Activated gamma-delta T cell (primary cell): Measurements from ENCODE around the gene IL26.

Source experiments
- DNase-seq: peaks from one replicate; lab custom pipeline; 2025; lab: John Stamatoyannopoulos, UW
- total RNA-seq, 2 donors: gene quantifications; one replicate each; lab custom pipeline; 2026; lab: John Stamatoyannopoulos, UW

The IL26 gene, protein sequence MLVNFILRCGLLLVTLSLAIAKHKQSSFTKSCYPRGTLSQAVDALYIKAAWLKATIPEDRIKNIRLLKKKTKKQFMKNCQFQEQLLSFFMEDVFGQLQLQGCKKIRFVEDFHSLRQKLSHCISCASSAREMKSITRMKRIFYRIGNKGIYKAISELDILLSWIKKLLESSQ
- total RNA-seq = 0 to 0.04 reads per million in 2 donors

DNA sequence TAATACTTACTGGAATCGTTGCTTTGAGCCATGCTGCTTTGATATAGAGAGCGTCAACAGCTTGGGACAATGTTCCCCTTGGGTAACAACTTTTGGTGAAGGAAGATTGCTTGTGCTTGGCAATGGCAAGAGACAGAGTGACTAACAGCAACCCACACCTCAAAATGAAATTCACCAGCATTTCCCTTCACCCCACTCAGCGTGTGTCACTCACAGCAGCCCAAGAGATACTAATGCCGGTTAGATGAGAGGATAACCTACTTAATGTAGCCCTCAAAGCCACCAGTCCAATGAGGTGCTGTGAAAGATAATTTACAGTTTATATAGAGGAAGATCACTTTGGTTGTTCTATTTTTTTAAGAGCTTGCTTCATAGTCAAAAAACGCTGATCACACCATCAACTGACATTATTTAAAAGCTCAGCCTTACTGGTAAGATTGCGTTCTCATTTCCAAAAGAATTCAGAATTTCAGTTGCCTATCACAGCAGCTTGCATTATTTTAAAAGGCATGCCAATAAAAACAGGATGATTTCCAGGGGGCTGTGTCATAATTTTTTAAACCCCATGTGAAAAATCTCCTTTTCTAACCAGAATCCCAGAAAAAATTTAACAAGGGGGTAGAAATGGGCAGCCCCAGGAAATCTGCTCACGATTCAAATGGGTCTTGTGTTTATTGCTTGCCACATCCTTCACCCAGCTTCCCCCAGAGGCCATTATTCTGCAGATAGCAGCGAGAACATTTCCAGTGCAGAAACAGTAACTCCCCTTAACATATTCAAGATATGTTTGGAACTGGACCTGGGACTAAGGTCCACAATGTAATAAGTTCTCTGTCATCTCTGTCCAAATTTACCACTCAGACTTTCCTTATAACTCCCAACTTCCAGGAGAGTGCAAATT is at the start of gene IL26:
Gene IL26 (minus strand): TSS at position 235 of the 901 bp plus-strand sequence. CDS start 54 bp downstream, at position 181.
- DNase-seq = no peak

DNA sequence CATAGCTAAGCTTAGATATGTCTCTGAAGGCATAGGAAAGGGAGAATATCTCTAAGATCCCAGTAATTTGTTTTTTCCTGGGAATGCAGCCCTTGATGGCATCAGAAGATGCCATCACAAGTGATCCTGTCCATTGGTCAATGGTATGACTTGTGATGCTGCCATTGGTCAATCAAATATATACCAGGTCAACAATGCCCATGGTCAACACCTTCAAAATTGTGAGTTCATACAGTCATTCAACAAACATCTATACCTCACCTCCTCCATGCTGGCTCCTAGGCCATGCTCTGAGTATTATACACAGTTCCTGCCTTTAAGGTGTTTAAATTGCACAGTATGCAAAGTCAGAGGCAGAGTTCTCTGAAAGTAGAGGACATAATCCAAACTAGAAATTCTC is 47.1 kb upstream of the IL26 start:
- no peak for DNase-seq

DNA sequence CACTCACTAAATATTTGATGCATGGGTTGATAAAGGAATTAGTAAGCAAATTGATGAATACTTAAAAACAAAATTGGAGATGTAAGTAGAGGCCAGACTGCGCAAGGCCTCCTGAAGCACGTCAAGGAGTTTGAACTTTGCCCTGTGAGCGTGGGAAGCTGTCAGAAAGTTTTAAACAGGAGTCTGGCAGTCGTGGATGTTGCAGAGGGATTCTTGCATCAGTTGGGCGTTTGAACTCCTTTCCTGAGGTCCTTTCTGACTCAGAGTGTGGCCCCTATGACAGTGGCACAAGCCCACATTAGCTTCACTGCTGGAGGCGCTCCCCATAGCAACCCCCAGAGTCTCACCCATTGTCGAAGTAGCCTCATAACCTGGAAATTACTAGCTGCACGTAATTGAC is 45.7 kb upstream of the IL26 start:
- DNase-seq = no peak

DNA sequence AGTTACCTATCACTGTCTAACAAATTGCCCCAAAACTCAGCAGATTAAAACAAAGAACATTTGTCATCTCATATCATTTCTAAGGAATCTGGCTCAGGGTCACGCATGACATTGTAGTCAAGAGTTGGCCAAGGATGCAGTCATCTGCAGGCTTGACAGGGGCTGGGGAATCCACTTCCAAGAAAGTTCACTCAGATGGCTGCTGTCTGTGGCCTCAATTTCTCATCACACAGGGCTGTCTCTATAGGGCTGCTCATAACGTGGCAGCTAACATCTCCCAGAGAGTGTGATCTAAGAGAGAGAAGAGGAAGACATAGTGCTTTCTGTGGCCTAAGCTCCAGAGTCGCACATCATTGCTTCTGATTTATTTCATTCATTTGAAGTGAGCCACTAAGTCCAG is 44.7 kb upstream of the IL26 start:
- no peak for DNase-seq

DNA sequence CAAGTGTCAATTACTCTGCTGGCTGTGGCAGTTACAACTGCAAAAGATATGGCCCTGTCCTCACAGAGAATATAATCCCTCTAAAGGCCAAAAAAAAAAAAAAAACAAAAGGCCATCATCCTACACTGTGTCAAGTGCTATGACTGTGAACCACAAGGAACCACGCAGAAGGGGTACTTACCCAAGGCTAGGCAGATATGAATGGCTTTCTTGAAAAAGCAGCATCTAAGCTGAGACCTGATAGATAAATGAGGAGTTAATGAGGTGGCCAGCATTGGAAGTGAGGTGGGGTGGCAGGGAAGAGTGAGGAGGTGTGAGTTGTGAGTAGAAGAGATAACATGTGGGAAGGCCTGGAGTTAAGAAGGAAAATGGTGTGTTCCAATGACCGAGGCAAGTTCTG is 44.2 kb upstream of the IL26 start:
- no peak for DNase-seq

DNA sequence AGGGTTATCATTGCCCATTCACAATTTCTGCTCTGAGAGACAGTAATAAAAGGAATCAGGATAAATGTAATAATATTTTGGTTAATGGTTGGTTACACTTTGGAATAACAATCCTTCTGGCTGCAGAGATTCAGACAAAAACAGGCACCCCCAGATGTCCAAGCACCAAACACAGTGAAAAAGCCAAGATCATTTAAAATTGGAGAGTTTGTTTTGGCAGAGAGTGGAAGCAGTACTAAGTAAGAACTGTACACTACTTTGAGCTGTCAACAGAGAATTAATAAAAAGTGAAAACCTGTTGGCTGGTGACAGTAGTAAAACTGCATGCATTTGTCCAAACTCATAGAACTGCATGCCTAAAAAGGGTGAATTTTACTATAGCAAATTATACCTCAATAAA is 43.4 kb upstream of the IL26 start:
- DNase-seq = no peak

DNA sequence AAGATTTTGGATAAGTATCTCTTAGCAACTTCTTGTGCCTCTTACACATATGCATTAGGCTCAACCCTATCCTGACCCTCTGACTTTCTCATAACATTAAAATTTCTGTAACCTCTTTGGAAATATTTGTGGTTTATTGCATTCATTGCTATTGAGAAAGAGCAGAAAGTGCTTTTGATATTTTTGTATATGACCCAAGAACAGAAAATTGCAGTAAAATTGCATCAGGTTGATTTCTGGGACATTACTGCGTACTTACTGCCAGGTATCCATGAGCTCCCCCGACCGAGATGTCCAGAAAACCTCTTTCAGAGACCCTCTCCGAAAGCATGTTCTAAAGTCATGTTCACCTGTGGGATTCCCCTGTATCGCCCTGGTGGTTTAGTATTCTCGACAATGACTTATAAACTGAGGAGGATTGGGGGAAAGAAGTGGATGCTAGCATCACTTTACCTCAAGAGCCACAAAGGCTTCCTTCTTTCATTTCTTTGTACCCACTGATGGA is 42.3 kb upstream of the IL26 start:
- no peak for DNase-seq

DNA sequence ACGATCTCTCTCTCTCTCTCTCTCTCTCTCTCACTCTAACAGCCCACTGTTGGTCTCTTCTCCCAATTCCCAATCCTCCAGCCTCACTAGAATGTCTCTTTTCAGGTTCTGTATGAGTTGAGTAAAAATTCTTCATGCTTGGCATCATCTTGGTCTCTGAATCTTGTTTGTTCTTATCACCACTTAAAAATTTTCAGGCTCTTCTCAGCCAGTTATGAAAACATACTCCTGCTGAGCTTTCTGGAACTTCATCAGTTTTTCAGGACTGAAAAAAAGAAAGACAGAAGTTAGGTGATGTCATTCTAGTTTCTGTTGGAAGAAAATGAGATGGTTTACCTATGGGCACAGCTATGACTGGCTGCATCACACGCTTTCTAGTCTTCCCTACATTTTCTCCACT is 39.2 kb upstream of the IL26 start:
- no peak for DNase-seq

DNA sequence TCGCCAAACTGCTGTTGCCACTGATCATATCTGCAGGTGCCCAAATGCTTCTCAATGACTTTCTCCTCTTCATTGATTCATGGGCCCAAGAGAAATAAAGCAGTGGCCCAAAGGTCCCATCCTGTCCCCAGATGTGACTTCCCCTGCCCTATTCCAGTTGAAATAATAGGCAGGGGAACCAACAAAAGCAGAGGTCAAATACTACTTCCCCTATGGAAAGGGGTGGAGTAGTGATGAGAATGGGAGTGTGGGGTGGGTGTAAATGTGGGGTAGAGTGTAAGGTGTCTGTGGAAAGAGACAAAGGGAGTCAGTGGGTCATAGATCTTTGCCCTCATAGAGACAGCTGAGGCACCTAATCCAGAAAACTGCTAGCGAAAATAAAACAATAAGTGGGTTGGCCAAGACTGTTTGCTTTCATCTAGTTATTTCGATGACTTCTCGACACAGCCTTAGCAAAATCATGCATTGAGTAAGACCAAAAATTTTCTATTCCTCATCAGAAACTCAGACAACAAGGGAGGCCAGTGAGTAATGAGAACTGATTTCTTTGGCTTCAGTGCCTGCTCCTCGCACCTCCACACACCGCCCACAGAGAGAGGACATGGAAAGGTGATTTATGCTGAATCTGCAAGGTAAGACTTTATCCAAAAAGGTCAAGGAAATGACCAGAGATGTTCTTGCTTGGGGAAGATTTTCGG is 38.7 kb upstream of the IL26 start:
- DNase-seq = no peak

DNA sequence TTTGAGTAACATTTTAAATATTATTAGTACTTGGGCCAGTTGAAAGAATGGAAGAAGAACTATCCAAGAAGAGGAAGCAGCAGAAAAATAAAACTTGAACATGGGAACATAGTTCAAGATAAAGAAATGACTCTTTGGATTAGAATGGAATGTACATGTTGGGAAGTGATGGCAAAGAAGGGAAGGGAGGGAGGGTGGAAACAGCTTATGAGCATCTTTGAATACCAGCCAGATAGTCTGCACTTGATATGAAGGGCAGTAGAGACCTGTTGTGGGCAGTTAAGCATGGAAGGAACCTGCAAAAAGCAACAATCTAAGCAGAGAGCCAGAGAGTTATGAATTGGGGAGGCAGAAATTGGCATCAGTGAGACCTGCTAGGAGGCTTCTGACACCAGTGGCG is 37.8 kb upstream of the IL26 start:
- no peak for DNase-seq

DNA sequence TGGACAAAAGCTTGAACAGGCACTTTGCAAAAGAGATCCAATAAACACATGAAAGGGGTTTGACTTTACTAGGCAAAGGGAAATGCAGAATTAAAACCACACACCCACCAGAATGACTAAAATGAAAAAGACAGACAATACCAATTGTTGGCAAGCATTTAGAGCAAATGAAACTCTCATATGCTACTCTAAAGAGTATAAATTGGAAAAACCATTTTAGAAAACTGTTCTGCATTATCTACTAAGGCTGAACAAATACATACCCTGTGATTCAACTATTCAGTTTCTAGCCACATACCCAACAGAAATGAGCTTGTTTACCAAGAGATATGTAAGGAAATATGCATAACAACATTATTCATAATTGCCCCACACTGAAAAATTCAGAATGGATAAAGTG is 36.3 kb upstream of the IL26 start:
- no peak for DNase-seq

DNA sequence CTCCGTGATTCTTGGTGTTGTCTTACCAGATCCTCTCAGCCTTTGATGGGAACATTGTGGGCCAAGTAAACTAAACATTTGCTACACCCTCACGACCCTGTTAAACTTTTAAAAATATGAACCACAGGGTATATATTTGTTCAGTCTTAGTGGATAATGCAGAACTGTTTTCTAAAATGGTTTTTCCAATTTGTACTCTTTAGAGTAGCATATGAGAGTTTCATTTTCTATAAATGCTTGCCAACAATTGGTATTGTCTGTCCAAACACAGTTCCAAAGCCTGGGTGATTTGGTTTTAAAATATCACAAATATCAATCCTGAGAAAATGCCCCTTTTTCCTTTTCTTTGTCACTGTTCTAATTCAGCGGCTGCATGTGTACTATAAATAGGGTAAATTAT is 34.5 kb upstream of the IL26 start:
- no peak for DNase-seq

DNA sequence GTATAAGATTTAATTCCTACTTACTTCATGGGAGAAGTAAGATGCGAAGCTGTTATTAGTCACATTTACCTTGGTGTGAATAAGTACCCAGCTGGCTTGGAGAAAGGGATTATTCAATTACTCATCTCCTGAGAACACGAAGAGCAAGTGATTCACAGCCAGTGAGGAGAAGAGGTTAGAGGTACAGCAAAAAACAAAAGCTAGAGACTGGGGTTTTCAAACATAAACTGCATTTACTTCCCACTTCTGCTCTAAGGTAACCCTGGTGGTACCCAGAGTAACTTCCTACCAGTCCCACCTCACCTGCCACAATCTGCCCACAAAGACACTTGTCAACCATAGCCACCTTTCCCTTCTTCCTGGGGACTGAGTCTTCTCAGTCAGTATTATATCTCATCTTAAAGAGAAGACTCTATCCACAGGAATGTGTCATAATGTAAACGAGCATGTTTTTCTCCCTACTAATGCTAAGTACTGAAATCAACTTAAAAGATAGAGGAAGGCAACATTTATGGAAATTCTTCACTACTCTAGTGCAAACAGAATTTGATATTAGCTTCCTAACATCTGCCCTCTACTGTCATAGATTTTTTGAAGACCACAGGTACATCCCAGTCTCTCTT is 33.8 kb upstream of the IL26 start:
- no peak for DNase-seq

DNA sequence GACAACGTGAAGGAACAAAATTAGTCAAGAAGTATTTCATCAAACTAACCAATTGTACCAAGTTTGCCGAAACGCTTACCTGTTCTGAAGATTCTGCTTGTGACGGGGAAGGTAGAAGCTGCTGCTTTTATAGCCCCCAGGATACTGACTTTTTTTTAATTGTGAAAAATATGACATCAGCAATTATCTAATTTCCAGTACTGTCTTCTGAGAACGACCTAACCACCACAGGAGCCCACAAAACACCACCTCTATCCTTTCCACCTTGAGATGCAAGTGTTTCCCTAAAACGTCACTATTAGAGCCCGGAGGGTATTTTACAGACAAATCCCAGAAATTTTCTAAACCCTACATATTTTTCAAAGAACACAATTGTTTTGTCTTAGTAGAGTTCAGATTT is 27.9 kb upstream of the IL26 start, which contains the start of gene IL22:
Gene IL22 (minus strand): TSS at position 101 of the 400 bp plus-strand sequence. CDS start 156 bp downstream, outside the sequence.
- no peak for DNase-seq

DNA sequence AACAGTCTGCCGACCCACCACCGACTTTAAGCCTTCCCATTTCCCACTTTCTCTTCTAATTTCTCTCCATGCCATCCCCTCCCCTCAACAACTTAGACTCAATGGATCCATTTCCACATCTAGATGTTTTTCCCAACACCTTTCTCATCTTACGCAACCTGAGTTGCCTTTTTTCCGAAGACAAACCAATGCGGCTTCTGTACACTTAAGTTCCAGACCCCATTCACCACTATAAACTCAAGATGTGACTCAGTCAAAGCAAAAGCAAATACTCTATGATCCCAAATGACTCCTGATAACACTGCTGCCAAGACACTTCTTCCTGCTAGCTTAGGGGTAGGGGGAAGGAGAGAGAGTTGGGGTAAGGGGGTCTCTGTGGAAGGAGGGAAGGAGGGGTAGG is 26.5 kb upstream of the IL26 start:
- no peak for DNase-seq

DNA sequence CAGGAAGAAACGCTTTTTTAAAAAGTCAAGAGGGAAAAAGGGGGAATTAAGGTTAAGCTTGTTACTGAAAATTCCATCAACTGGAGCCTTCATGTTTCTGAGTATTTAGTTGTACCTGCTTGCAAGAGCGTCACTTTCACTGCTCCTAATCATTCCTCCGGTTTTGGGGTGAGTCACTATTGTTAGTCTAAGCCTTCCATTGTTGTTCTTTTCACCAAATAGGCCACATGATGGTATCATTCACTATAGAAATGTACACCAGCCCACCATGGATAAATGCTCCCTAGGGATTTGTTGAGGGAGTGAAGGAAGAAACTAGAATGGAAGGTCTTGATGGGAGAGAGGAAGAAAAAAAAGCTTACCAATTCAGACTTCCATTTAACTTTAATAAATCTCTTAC is 24.8 kb upstream of the IL26 start:
- no peak for DNase-seq

DNA sequence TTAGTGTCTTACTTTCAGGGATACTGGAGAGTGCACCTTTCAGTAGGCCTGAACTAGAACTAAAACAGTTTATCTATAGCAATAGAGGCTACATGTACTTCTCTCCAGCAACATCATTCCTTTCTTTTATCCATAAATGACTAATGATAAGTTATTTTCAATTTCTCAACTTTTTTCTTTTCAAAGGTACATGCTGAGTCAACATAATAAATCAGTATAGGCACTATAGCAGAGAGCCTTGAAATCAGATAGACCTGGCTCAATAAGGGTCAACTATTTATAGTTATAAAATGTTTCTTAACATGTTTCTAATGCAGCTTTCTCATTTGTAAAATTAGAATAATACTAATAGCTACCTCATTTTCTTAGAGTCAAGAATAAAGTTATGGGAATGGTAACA is 22.2 kb upstream of the IL26 start:
- no peak for DNase-seq

DNA sequence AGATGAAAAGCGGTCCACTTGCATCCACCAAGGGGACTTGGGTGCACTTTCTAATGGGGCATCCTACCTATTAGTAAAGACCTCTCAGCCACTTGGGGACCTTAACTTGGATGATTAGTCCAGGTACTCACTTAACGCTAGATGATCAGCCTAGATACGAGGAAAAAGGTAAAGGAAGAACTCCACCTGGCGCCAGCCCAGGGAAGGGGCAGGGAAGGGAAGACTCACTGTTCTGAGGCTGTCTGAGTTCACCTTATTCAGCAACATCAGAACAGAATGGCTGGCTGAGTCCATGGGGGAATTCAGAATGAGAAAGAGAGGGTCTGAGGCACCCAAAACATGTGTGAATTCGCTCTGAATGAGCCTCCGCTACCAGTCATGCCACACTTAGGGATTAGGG is 20.7 kb upstream of the IL26 start:
- no peak for DNase-seq

DNA sequence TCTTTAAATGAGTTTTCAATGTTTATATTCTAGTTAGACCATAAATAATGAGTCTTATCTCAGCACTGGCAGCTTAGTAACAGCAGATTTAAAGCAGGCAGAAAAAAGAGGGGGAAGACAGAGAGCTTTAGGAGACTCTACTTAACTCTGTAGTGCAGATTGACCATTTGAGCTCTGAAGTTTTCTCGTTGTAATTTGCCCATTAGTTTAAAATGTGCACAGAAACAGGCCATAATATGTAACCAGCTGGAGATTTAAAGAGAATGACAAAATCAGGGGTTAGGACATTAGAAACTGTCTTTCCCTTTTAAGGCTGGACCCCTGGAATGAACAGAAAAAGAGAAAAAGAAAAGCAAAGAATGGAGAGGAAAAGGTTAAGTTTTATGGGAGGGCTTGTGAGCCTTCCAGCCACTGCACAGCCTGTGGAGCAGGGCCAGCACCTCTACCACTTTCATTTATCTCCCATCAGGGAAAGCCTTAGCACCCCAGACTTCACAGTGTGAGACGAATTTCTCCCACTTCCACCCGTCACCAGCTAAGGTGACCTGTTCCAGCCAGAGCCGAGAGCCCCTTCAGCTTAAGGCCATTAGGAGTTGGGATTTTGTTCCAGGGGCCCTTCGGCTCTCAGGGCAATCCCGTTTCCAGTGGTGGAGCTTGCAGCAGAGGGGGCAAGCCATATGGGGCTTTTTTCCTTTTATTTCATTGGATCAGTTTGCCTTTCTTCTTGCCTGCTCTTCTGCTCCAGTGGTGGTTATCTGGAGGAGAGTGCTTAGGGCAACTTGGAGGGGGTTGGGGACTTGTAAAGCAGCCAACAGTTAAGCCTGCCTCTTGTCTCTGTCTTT is 19.8 kb upstream of the IL26 start:
- no peak for DNase-seq

DNA sequence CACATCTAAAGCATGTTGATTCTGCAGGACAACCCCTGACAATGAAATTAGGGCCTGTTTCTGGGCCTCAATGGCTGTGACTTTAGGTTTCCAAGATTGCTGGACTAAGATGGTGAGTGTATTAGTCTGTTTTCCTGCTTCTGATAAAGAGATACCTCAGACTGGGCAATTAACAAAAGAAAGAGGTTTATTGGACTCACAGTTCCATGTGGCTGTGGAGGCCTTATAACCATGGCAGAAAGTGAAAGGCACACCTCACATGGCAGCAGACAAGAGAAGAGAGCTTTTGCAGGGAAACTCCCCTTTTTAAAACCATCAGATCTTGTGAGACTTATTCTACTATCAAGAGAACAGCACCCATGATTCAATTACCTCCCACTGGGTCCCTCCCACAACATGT is 17.2 kb upstream of the IL26 start:
- DNase-seq = no peak

DNA sequence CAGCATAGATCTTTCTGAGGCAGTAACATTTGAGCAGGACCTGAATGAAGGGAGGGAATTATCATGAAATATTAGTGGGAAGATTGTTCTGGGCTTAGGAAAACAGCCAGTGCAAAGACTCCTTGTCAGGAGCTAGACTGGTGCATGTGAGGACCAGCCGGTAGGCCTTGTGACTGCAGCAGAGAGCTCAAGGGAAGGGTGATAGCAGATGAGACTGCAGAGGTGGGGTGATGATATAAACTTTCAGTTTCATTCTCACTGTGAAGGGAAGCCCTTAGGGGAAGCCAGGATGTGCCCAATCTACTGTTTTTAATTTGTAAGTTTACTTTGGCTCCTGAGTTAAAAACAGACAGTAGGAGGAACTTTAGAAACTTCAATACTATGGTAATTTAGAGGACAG is 15.4 kb upstream of the IL26 start:
- DNase-seq = no peak
